Stimulated activated CD8-positive, alpha-beta memory T cell treated with anti-CD3 and anti-CD28 coated beads, Interleukin-4, amount 100 ng/mL, for 1 hour (primary cell): ENCODE measurements around the gene TGFBR2.
A peak's percentile ranks its signal among the peaks of the same experiment; 100 is the strongest.

ENCODE experiments used
- DNase-seq, 2 donors: peaks; one replicate each; pipeline ENCODE4 v3.0.0-alpha.2; 2020; ENCODE audit warnings: low read depth in 2 of 2, low spot score in 1 of 2

The TGFBR2 gene

DNA sequence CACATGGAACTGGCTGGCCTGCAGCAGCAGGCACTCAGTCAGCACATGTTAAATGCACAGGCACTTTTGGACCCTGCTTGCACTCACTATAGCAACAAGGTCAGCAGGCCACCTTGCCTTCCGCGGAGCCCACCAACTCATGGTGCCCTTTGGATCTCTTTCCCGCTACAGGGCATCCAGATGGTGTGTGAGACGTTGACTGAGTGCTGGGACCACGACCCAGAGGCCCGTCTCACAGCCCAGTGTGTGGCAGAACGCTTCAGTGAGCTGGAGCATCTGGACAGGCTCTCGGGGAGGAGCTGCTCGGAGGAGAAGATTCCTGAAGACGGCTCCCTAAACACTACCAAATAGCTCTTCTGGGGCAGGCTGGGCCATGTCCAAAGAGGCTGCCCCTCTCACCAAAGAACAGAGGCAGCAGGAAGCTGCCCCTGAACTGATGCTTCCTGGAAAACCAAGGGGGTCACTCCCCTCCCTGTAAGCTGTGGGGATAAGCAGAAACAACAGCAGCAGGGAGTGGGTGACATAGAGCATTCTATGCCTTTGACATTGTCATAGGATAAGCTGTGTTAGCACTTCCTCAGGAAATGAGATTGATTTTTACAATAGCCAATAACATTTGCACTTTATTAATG is 85.0 kb downstream of the TGFBR2 start:
- no peak for DNase-seq

DNA sequence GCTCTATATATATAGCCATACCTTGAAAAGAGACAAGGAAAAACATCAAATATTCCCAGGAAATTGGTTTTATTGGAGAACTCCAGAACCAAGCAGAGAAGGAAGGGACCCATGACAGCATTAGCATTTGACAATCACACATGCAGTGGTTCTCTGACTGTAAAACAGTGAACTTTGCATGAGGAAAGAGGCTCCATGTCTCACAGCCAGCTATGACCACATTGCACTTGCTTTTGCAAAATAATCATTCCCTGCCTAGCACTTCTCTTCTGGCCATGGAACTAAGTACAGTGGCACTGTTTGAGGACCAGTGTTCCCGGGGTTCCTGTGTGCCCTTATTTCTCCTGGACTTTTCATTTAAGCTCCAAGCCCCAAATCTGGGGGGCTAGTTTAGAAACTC is 85.5 kb downstream of the TGFBR2 start:
- DNase-seq = no peak

GRCh38 chr3:30692498-30693130 is 86.2 kb downstream of the TGFBR2 start:
- DNase-seq = no peak

DNA sequence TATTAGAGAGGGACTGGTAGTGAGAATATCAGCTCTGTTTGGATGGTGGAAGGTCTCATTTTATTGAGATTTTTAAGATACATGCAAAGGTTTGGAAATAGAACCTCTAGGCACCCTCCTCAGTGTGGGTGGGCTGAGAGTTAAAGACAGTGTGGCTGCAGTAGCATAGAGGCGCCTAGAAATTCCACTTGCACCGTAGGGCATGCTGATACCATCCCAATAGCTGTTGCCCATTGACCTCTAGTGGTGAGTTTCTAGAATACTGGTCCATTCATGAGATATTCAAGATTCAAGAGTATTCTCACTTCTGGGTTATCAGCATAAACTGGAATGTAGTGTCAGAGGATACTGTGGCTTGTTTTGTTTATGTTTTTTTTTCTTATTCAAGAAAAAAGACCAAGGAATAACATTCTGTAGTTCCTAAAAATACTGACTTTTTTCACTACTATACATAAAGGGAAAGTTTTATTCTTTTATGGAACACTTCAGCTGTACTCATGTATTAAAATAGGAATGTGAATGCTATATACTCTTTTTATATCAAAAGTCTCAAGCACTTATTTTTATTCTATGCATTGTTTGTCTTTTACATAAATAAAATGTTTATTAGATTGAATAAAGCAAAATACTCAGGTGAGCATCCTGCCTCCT is 87.2 kb downstream of the TGFBR2 start:
- DNase-seq = peak in 1 of 2 donors; percentile 13

- no peak for DNase-seq
These were observed 87.7 kb downstream of the TGFBR2 start for GRCh38 chr3:30694148-30694547.

GRCh38 chr3:30694668-30695067 is 88.3 kb downstream of the TGFBR2 start:
- DNase-seq = no peak

- no peak for DNase-seq
These were observed 89.1 kb downstream of the TGFBR2 start for GRCh38 chr3:30695302-30696061.

- no peak for DNase-seq
These were observed 90.0 kb downstream of the TGFBR2 start for GRCh38 chr3:30696403-30696819.

GRCh38 chr3:30696896-30697295 is 90.5 kb downstream of the TGFBR2 start:
- no peak for DNase-seq

DNA sequence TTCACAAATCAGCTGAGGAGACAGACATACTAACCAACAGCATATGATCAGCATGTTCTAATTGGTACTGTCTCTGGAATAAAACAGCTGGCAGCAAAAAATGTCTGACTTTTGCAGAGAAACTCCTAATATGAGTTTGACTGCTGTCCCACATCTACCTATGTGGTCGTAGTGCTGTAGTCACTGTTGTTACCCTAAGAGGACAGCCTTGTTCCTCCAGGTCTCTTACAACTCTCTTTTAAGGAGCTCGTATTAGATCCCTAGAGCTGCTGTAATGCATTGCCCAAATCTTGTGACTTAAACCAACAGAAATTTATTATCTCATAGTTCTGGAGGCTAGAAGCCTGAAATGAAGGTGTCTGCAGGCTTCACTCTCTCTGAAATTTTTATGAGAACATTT is 92.1 kb downstream of the TGFBR2 start:
- no peak for DNase-seq

GRCh38 chr3:30699927-30700326 is 93.5 kb downstream of the TGFBR2 start:
- DNase-seq = no peak

DNA sequence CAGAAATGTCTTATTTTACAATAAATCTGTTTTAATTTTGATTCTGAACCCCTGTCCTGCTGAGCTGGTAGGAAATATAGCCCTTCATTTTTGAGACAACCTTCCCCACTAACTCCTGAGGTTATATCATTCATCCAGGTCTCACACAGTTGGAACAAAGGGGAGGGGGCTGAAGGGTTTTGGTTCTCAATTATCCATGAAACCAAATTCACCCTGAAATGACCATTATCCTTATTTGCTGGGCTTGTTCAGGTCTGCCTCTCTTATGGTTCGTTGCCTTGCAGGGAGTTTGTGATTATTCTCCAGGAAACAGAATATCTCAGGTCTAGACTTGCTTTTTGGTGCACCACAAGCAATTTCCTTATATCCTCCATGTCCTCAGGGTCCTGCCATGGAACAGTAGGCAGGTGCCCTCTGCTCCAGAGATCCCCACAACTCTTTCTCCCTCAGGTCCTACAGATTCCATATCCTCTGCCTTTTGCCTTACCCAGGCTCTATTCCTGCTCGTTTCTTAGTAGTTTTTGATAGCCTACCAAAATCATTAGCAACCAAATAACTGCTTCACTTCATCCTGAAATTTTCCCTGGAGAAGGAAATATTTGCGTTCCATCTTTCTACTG is 94.4 kb downstream of the TGFBR2 start:
- no peak for DNase-seq

GRCh38 chr3:30702038-30702827 is 95.8 kb downstream of the TGFBR2 start:
- no peak for DNase-seq

GRCh38 chr3:30702828-30703397 is 96.5 kb downstream of the TGFBR2 start:
- DNase-seq = no peak

DNA sequence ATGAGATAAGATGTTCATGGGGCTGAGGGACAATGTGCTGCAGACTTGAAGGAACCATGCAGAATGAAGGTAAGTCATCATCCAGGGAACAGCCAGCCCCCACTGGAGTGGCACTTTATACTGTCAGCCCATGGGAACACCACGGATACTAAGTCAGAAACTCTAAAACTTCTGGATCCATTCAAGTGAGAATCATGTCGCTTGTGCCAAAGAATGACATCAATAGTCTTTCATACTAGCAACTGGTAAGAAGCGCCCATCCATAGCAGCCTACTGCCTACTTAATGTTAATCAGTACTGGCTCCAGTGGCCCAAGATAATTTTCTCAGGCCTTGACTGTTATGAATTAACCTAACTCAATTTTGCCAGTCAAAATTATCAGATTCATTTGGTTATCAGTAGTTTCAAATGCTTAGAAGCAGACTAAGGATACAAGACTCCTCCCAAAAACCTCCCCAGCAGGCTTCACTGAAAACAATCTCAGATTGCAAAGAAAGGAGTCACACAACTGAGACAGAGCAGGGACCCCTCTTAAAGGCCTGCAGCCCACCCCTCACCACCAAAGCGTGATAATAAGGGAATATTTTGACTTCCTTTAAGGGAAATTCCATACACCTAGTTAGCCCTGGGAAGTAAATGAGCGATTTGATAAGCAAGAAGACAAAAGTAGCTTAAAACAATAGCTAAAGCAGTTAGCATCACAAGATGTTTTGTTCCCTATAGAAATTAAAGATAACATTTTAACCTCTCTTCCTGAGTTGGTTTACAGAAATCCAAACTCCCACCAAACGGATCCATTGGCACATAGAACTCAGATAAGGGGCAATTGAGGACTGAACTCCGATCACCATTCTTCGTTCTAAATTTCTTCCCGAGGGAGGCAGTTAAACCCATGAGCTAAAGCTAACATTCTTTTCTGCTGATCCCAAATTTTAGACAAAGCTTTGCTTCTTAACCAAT is 98.8 kb downstream of the TGFBR2 start:
- DNase-seq = no peak

DNA sequence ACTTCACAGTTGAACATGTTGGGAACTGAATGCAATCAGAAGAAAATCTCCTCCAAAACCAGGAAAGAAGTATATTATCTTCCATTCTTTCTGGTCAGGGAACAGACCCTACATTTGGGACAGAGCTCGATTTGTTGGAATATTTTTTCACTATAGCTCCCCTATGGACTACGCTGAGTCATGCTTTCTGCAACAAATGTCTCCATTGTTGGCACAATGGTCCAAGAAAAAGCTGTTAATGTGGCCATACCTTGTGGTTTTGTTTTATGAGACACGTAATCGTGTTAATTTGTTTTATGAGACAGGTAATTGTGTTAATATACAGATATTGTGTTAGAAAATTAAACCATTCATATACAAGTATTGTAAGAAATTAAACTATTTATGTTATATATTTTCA is 101.4 kb downstream of the TGFBR2 start:
- no peak for DNase-seq

DNA sequence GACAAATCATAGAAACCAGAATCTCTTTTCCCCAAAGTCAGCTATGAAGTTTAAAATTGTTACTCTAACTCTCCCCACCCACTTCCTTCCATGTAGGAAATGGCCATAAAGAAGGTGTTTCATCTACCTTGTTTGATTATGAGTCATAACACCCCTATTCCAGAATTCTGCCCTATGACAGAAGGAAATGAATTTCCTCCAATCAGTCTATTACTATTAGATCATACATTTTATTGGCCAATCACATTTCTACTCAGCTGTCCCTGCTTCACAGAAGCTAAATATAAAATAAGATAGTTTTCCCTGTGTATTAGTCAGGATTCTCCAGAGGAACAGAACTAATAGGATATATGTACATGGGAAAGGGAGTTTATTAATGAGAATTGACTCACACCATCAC is 102.1 kb downstream of the TGFBR2 start:
- no peak for DNase-seq

DNA sequence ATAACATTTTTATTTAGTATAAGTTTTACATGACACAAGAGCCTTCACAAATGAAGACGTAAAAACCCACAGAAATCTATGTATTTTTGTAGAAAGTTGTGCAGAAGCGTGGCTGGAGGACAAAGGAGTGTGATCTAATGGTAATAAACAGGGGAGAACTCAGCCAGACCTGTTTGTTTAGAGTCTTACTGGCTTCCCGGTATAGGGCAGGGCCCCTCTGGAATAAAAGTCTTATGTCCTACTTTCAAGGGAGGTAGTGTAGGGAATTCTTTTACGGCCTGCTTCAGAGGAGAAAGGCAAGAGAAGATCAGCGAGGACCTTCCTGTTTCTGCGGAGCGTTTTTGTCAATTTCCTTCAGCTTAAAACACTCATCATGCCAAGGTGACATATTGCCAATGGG is 103.6 kb downstream of the TGFBR2 start:
- DNase-seq = no peak

- no peak for DNase-seq
These were observed 104.8 kb downstream of the TGFBR2 start for GRCh38 chr3:30711151-30711550.
